Tibial nerve (tissue), 4 donors: ENCODE measurements around the gene ELOVL6.

Source experiments
- EP300 ChIP-seq, 2 donors: sonication (generic); formaldehyde crosslinking; IDR thresholded peaks; one replicate each; pipeline ENCODE4 v1.6.1; 2017; ENCODE audit warnings: antibody characterized with exemption in 2 of 2, mild to moderate bottlenecking in 1 of 2
- POLR2A ChIP-seq, 2 donors: fragments of 450-650 bp; IDR thresholded peaks; one replicate each; pipeline ENCODE4 v1.6.1; 2017; ENCODE audit warnings: antibody characterized with exemption in 2 of 2, mild to moderate bottlenecking in 2 of 2, moderate library complexity in 2 of 2
- TF ChIP-seq, protein P1 (sequence below), 5 experiments: fragments of 200-600 bp in 3 of 5; fragments of 450-650 bp in 2 of 5; sonication (generic) in 3 of 5; IDR thresholded peaks; one replicate each; pipeline ENCODE4 v1.5.1; 2016 to 2019; ENCODE audit warnings: antibody characterized with exemption in 5 of 5, mild to moderate bottlenecking in 3 of 5, moderate library complexity in 2 of 5

GRCh38 chr4:110099638-110100037 lies 98.8 kb downstream of the ELOVL6 start:
- TF ChIP-seq, protein P1, sequence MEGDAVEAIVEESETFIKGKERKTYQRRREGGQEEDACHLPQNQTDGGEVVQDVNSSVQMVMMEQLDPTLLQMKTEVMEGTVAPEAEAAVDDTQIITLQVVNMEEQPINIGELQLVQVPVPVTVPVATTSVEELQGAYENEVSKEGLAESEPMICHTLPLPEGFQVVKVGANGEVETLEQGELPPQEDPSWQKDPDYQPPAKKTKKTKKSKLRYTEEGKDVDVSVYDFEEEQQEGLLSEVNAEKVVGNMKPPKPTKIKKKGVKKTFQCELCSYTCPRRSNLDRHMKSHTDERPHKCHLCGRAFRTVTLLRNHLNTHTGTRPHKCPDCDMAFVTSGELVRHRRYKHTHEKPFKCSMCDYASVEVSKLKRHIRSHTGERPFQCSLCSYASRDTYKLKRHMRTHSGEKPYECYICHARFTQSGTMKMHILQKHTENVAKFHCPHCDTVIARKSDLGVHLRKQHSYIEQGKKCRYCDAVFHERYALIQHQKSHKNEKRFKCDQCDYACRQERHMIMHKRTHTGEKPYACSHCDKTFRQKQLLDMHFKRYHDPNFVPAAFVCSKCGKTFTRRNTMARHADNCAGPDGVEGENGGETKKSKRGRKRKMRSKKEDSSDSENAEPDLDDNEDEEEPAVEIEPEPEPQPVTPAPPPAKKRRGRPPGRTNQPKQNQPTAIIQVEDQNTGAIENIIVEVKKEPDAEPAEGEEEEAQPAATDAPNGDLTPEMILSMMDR (IDR thresholded peaks at IDR 0.05): no peak
- TF ChIP-seq POLR2A (IDR thresholded peaks at IDR 0.05) (no peak), EP300 (IDR thresholded peaks at IDR 0.05) (no peak)
